ENCODE data around the gene ATAD3C.
"Not testable (repeated sequence)": the region's sequence is repeated elsewhere in the genome, so short reads cannot be mapped to it uniquely, and the experiment has no call there.

The ATAD3C gene

GRCh38 chr1:1452365-1452739 is 2.9 kb downstream of the ATAD3C start:
- not testable (repeated sequence) for DNase-seq

- no peak for DNase-seq
These were observed 3.4 kb downstream of the ATAD3C start for GRCh38 chr1:1452882-1453281.

GRCh38 chr1:1454286-1455056 is 5.0 kb downstream of the ATAD3C start:
- not testable (repeated sequence) for DNase-seq

GRCh38 chr1:1455366-1455884 is 5.9 kb downstream of the ATAD3C start:
- no peak for DNase-seq

GRCh38 chr1:1455934-1456333 is 6.4 kb downstream of the ATAD3C start:
- not testable (repeated sequence) for DNase-seq

- not testable (repeated sequence) for DNase-seq
These were observed 7.3 kb downstream of the ATAD3C start for GRCh38 chr1:1456683-1457255.

- not testable (repeated sequence) for DNase-seq
These were observed 9.7 kb downstream of the ATAD3C start for GRCh38 chr1:1459156-1459555.

- DNase-seq: not testable (repeated sequence)
These were observed 10.2 kb downstream of the ATAD3C start for GRCh38 chr1:1459711-1460110.

GRCh38 chr1:1460540-1461130 is 11.1 kb downstream of the ATAD3C start:
- no peak for DNase-seq

- DNase-seq: no peak
These were observed 12.3 kb downstream of the ATAD3C start for GRCh38 chr1:1461721-1462317.

GRCh38 chr1:1462318-1462966 is 13.0 kb downstream of the ATAD3C start:
- DNase-seq: no peak

- DNase-seq: no peak
These were observed 13.8 kb downstream of the ATAD3C start for GRCh38 chr1:1463312-1463711.

- not testable (repeated sequence) for DNase-seq
These were observed 18.9 kb downstream of the ATAD3C start for GRCh38 chr1:1468196-1468985.

GRCh38 chr1:1470626-1471388 is 21.3 kb downstream of the ATAD3C start:
- no peak for DNase-seq

GRCh38 chr1:1471389-1472052 is 22.0 kb downstream of the ATAD3C start, which contains the start of gene ATAD3B:
Gene ATAD3B (plus strand): TSS chr1:1471765. CDS start chr1:1471885, 120 bp downstream.
- DNase-seq: peak; percentile 84 to 87

GRCh38 chr1:1472053-1472876 is 22.8 kb downstream of the ATAD3C start:
- not testable (repeated sequence) for DNase-seq

- not testable (repeated sequence) for DNase-seq
These were observed 26.5 kb downstream of the ATAD3C start for GRCh38 chr1:1476011-1476410.

- no peak for DNase-seq
These were observed 27.7 kb downstream of the ATAD3C start for GRCh38 chr1:1477206-1477605.
